KMS-11 (cell line): Measurements from ENCODE around the gene TMUB2.
A peak's percentile ranks its signal among the peaks of the same experiment; 100 is the strongest.

Experiments used
- H2AFZ ChIP-seq: fragments of 200-600 bp; sonication (generic); 2 replicates; pipeline ENCODE4 v1.6.1; 2016; ENCODE audit warnings: antibody characterized with exemption, mixed run types, low read depth
- H3K27ac ChIP-seq: fragments of 200-600 bp; sonication (generic); 2 replicates; pipeline ENCODE4 v1.6.1; 2016; ENCODE audit warnings: mild to moderate bottlenecking, mixed run types
- H3K27me3 ChIP-seq: fragments of 200-600 bp; sonication (generic); 2 replicates; pipeline ENCODE4 v1.6.1; 2017; ENCODE audit warnings: mild to moderate bottlenecking, low read depth, mixed run types, moderate library complexity; ENCODE audit not compliant: insufficient read depth
- H3K36me3 ChIP-seq: fragments of 200-600 bp; sonication (generic); 2 replicates; pipeline ENCODE4 v1.6.1; 2017; ENCODE audit warnings: mild to moderate bottlenecking, mixed run types; ENCODE audit not compliant: insufficient read depth
- H3K4me1 ChIP-seq: fragments of 200-600 bp; sonication (generic); 2 replicates; pipeline ENCODE4 v1.6.1; 2016; ENCODE audit warnings: mild to moderate bottlenecking, low read depth, mixed run types; ENCODE audit not compliant: poor library complexity, severe bottlenecking
- H3K4me2 ChIP-seq: fragments of 200-600 bp; sonication (generic); 2 replicates; pipeline ENCODE4 v1.7.0; 2016; ENCODE audit warnings: mild to moderate bottlenecking, mixed run types
- H3K4me3 ChIP-seq: fragments of 200-600 bp; sonication (generic); IDR thresholded peaks from 2 replicates; pipeline ENCODE4 v1.6.1; 2017; ENCODE audit warnings: low read depth, low read length, mixed read lengths; ENCODE audit not compliant: insufficient read depth
- H3K79me2 ChIP-seq: fragments of 200-600 bp; sonication (generic); 2 replicates; pipeline ENCODE4 v1.6.1; 2016; ENCODE audit warnings: low read depth, mixed run types; ENCODE audit not compliant: insufficient read depth
- H3K9ac ChIP-seq: fragments of 200-600 bp; sonication (generic); 2 replicates; pipeline ENCODE4 v1.6.1; 2016; ENCODE audit warnings: mild to moderate bottlenecking, mixed run types
- H4K20me1 ChIP-seq: fragments of 200-600 bp; sonication (generic); 2 replicates; pipeline ENCODE4 v1.6.1; 2016; ENCODE audit warnings: mild to moderate bottlenecking, mixed run types; ENCODE audit not compliant: insufficient read depth
- CTCF ChIP-seq: fragments of 200-600 bp; sonication (generic); conservative IDR thresholded peaks from 2 replicates; pipeline ENCODE4 v1.6.1; 2017; ENCODE audit warnings: low read depth, mild to moderate bottlenecking, antibody characterized with exemption, low read length, moderate library complexity, mixed read lengths

The TMUB2 gene

GRCh38 chr17:44211281-44212265, 24.8 kb downstream of the TMUB2 start:
- no peak overlapping the region for H3K4me3 ChIP-seq
- H4K20me1 ChIP-seq: no peaks in the 10 kb centered on the region
- H3K4me1 ChIP-seq: peaks cover 29% of the 10 kb centered on the region
- H3K36me3 ChIP-seq: peaks cover 4% of the 10 kb centered on the region; the same call in 1 of the 2 replicates
- no peak overlapping the region for H2AFZ ChIP-seq
- no peak overlapping the region; the same call in 1 of the 2 replicates for H3K27ac ChIP-seq
- H3K79me2 ChIP-seq: peaks cover 8% of the 10 kb centered on the region
- no peaks in the 10 kb centered on the region for H3K27me3 ChIP-seq
- peak overlapping the region; percentile 49; the same call in 1 of the 2 replicates for H3K4me2 ChIP-seq
- H3K9ac ChIP-seq: no peak overlapping the region; the same call in 1 of the 2 replicates
- no peak for TF ChIP-seq CTCF

DNA sequence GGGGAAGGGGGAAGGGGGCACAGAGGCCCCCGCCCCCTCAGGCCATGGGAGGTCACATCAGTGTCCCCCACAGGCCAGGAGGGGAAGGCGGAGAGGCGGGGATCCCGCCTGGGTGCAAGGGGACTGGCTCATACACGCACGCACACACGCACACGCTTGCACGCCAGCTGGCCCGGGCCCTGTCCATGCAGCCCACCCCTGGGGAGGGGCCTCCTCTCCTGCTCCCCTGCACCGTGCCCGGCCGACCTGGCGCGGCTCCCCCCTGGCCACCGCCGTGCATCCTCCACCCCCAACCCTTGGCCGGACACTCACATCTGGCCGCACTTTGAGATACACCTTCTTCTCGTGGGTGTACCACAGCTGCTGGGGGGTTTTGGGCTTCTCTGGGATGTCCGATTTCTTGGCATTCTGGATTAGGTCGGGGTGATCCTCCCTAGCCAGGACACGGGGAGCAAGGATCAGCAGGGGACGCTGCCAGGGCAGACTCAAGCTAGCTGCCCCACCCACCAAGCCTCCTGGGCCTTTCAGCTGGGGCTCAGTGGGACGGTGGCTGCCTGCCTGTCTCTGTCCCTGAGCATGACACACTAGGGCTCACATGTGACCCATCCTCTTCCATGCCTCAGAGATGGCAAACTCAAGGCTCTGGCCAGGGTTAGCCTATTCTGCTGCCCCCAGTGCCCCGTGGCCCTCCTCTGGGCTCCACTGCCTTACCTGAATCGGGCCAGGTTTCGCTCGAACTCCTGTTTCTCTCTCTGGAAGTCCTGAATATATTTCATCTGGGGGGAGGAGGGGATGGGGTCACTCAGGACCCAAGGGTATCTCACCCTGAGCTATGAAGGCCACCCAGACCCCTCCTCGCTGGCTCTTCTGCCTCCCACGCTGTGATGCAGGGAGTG, 26.0 kb downstream of the TMUB2 start:
- Histone ChIP-seq H4K20me1 (no peaks in the 10 kb centered on the region), H3K4me3 (no peak overlapping the region), H3K4me1 (peaks cover 37% of the 10 kb centered on the region), H3K79me2 (peaks cover 20% of the 10 kb centered on the region), H3K4me2 (no peak overlapping the region), H3K27ac (no peak overlapping the region), H3K9ac (no peak overlapping the region), H3K27me3 (no peaks in the 10 kb centered on the region), H2AFZ (no peak overlapping the region), H3K36me3 (peaks cover 9% of the 10 kb centered on the region; the same call in 1 of the 2 replicates)
- no peak for TF ChIP-seq CTCF

DNA sequence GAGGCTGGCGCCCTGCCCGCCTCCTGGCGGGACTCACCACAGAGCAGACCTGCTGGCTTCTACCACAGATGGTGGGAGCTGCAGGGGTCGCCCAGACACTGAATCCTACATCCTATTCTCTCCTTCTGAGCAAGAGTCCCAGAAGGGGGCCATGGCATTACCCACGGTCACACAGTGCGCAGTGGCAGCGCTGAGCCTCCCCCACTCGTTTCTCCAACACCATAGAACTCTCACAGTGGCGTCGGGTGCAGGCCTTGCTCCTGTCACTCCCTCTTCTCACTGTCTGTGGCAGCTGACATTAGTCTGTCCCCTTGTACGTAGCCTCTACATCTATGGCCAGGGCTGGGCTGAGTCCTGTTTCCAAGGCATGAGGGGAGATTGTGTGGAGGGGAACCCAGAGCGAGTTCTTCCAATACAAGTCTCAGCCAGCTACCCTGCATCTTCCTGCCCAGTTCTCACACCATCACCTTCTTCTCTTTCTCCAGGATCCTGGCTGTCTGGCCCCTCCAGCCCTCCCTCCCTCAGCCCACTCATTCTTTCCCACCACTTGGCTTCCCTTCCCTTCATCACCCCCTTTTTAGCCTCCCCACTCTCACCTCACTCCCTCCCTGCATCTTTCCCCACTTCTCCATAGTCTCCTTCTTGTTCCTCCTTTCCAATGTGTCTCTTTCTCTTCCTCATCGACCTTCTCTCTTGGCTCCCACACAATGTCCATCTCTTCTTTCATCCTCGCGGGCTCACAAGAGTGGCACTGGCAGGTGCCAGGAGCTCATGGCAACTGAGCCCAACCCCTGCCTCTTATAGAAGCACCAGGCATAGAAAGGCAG, 26.8 kb downstream of the TMUB2 start:
- no peak overlapping the region for H3K27ac ChIP-seq
- no peak for TF ChIP-seq CTCF
- peaks cover 9% of the 10 kb centered on the region; the same call in 1 of the 2 replicates for H3K36me3 ChIP-seq
- H3K4me2 ChIP-seq: no peak overlapping the region
- no peaks in the 10 kb centered on the region for H4K20me1 ChIP-seq
- no peak overlapping the region for H2AFZ ChIP-seq
- no peak overlapping the region for H3K4me3 ChIP-seq
- peaks cover 37% of the 10 kb centered on the region for H3K4me1 ChIP-seq
- peaks cover 25% of the 10 kb centered on the region for H3K79me2 ChIP-seq
- no peak overlapping the region for H3K9ac ChIP-seq
- no peaks in the 10 kb centered on the region for H3K27me3 ChIP-seq

DNA sequence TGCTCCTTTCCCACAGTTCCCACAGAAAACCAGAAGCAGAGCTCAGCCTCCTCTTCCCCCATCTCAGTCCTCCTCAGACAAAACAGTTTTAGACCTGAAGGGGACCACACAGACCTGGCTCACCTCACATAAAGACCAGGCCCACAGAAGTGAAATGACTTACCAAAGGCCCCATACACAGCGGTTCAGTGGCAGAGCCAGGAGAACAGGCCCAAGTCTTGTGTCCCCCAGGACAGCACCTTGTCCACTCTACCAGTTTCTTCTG, 27.4 kb downstream of the TMUB2 start:
- Histone ChIP-seq H3K4me2 (no peak overlapping the region), H3K27me3 (no peaks in the 10 kb centered on the region), H3K4me1 (peaks cover 36% of the 10 kb centered on the region), H2AFZ (no peak overlapping the region), H3K79me2 (peaks cover 25% of the 10 kb centered on the region), H3K4me3 (no peak overlapping the region), H3K27ac (no peak overlapping the region), H4K20me1 (no peaks in the 10 kb centered on the region), H3K9ac (no peak overlapping the region), H3K36me3 (peaks cover 9% of the 10 kb centered on the region; the same call in 1 of the 2 replicates)
- TF ChIP-seq CTCF: no peak
